HepG2 (cell line): ENCODE data around the gene MAP3K5. TPM values are rescaled to one million over a fixed set of nuclear protein-coding genes. Genes with fewer than 3 reads are reported as not detected.

ENCODE experiments used
- HNF1A ChIP-seq, 2 experiments: sonication (generic) in 1 of 2; formaldehyde crosslinking in 1 of 2; IDR thresholded peaks; 2 replicates each; pipeline versions ENCODE4 v1.4.0 to v1.6.1; 2016 to 2020; ENCODE audit warnings: borderline replicate concordance in 1 of 2, low read depth in 1 of 2, mild to moderate bottlenecking in 1 of 2, missing genetic modification reagents in 1 of 2
- IKZF5 ChIP-seq: IDR thresholded peaks from 2 replicates; pipeline ENCODE4 v1.6.1; 2018; ENCODE audit warnings: missing genetic modification reagents, mild to moderate bottlenecking, missing compliant biosample characterization
- MLLT10 ChIP-seq: sonication (generic); formaldehyde crosslinking; IDR thresholded peaks from 2 replicates; pipeline ENCODE4 v1.4.0; 2020; ENCODE audit warnings: missing genetic modification reagents
- PPARG ChIP-seq: conservative IDR thresholded peaks from 2 replicates; pipeline ENCODE4 v1.6.1; 2016; ENCODE audit warnings: missing biosample characterization, missing genetic modification reagents
- TAF15 ChIP-seq: fragments of 200-400 bp; formaldehyde crosslinking; IDR thresholded peaks from one replicate; pipeline ENCODE4 v1.6.1; 2018; ENCODE audit warnings: mild to moderate bottlenecking, low read depth, low read length; ENCODE audit not compliant: poor library complexity, severe bottlenecking
- ZBTB10 ChIP-seq: sonication (generic); formaldehyde crosslinking; IDR thresholded peaks from 2 replicates; pipeline ENCODE4 v1.4.0; 2020; ENCODE audit warnings: missing genetic modification reagents, borderline replicate concordance
- polyA plus RNA-seq, 8 experiments: library from polyadenylated mRNA; depleted of rRNA in 3 of 8; stranded (reverse) in 7 of 8; unstranded in 1 of 8; fragments of >200 nt; fragmentation: Illumina TruSeq in 4 of 8; extraction: Trizol in 4 of 8; gene quantifications; 2 replicates each; pipeline versions ENCODE4 v1.2.1 to v1.2.3, GENCODE V29; 2011 to 2016; ENCODE audit warnings: low read depth in 4 of 8, missing spikeins in 1 of 8, mixed read lengths in 1 of 8; ENCODE audit not compliant: insufficient read depth in 1 of 8
- total RNA-seq, 5 experiments: library from RNA; depleted of rRNA; stranded (reverse); fragments of >200 nt; fragmentation: Illumina TruSeq; extraction: Trizol; gene quantifications; 2 replicates each; pipeline ENCODE4 v1.2.3, GENCODE V29; 2016; ENCODE audit warnings: low read depth in 1 of 5

The MAP3K5 gene
- total and polyA plus RNA-seq, 2 of the 13 experiments (the other 11 are each of a cell fraction or from before 2014, with no cell fraction given), result not detected

GRCh38 chr6:136744889-136745288 lies 47.4 kb downstream of the MAP3K5 start (continued):
- TF ChIP-seq HNF1A (IDR thresholded peaks at IDR 0.05; ENCODE audit: low read depth) (no peak), HNF1A (CRISPR knock-in tag; IDR thresholded peaks at IDR 0.05; ENCODE audit: borderline replicate concordance) (no peak), TAF15 (no peak), MLLT10 (CRISPR knock-in tag) (no peak), ZBTB10 (CRISPR knock-in tag) (no peak), PPARG (CRISPR knock-in tag) (no peak), IKZF5 (CRISPR knock-in tag) (no peak)
